ENCODE data around the gene CISD3.

GRCh38 chr17:38702916-38703741 lies 27.0 kb upstream of the CISD3 start:
- TF ChIP-seq YY1 (IDR thresholded peaks at IDR 0.05) (no peak), JUND (IDR thresholded peaks at IDR 0.05) (no peak)

Measured in liver (tissue), 2 donors.